ENCODE measurements around the gene LRTM2.

LRTM2 gene

DNA sequence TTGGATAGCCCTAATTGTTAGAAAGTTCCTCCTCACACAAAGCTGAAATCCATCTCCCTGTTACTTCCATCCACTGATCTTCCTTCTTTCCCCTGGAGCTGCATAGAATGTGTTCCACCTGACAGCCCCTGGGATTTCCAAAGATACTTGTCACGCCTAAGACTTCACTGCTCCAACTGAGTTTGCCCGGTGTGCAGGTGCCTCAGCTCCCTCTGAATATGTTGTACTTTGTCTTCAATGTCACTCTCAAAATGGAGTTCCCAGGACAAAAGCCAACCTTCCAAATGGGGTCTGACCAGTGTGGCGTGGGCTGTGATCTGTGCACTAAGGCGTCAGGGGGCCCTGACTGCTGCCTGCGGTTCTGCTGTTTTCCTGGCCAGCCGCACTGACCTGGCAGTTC is 55.2 kb downstream of the LRTM2 start:
- H3K9me3 ChIP-seq (ENCODE audit: severe bottlenecking), result no peaks in the 10 kb centered on the region
- no peak overlapping the region for H3K27ac ChIP-seq (ENCODE audit: poor library complexity, severe bottlenecking)
- ATAC-seq (ENCODE audit: low read depth) (no peak), DNase-seq (ENCODE audit: low spot score) (no peak)
- peaks cover 34% of the 10 kb centered on the region for H3K27me3 ChIP-seq (ENCODE audit: insufficient read depth, poor library complexity, severe bottlenecking)
- H3K4me3 ChIP-seq (ENCODE audit: severe bottlenecking), result no peak overlapping the region
- TF ChIP-seq, protein P1, sequence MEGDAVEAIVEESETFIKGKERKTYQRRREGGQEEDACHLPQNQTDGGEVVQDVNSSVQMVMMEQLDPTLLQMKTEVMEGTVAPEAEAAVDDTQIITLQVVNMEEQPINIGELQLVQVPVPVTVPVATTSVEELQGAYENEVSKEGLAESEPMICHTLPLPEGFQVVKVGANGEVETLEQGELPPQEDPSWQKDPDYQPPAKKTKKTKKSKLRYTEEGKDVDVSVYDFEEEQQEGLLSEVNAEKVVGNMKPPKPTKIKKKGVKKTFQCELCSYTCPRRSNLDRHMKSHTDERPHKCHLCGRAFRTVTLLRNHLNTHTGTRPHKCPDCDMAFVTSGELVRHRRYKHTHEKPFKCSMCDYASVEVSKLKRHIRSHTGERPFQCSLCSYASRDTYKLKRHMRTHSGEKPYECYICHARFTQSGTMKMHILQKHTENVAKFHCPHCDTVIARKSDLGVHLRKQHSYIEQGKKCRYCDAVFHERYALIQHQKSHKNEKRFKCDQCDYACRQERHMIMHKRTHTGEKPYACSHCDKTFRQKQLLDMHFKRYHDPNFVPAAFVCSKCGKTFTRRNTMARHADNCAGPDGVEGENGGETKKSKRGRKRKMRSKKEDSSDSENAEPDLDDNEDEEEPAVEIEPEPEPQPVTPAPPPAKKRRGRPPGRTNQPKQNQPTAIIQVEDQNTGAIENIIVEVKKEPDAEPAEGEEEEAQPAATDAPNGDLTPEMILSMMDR (IDR thresholded peaks at IDR 0.05; ENCODE audit: poor library complexity, severe bottlenecking), result no peak
- no peaks in the 10 kb centered on the region for H3K36me3 ChIP-seq (ENCODE audit: low read depth)
- H3K4me1 ChIP-seq (ENCODE audit: insufficient read depth, poor library complexity, severe bottlenecking), result no peaks in the 10 kb centered on the region

DNA sequence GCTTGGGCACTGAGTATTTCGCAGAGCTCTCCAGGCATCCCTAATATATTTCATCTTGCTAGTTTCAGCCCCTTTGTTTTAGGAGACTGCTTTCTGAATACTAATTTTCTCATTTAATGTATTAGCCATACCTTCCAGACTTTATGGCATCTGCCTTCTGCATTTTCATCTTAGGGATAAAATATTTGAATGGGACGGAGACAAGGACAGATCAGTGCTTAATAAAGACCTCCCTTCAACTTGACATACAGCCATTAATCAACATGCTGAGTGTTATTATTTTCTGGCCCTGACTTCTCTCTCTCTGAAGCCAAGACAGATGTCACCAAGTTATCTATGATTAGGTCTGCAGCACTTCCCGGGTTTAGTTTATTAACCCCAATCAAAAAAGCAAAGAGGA is 55.7 kb downstream of the LRTM2 start:
- TF ChIP-seq, protein P1 (IDR thresholded peaks at IDR 0.05; ENCODE audit: poor library complexity, severe bottlenecking), result no peak
- DNase-seq (ENCODE audit: low spot score), result no peak
- no peaks in the 10 kb centered on the region for H3K9me3 ChIP-seq (ENCODE audit: severe bottlenecking)
- H3K36me3 ChIP-seq (ENCODE audit: low read depth), result no peaks in the 10 kb centered on the region
- ATAC-seq (ENCODE audit: low read depth), result no peak
- no peak overlapping the region for H3K27ac ChIP-seq (ENCODE audit: poor library complexity, severe bottlenecking)
- H3K4me1 ChIP-seq (ENCODE audit: insufficient read depth, poor library complexity, severe bottlenecking), result no peaks in the 10 kb centered on the region
- peaks cover 39% of the 10 kb centered on the region for H3K27me3 ChIP-seq (ENCODE audit: insufficient read depth, poor library complexity, severe bottlenecking)
- H3K4me3 ChIP-seq (ENCODE audit: severe bottlenecking), result no peak overlapping the region

DNA sequence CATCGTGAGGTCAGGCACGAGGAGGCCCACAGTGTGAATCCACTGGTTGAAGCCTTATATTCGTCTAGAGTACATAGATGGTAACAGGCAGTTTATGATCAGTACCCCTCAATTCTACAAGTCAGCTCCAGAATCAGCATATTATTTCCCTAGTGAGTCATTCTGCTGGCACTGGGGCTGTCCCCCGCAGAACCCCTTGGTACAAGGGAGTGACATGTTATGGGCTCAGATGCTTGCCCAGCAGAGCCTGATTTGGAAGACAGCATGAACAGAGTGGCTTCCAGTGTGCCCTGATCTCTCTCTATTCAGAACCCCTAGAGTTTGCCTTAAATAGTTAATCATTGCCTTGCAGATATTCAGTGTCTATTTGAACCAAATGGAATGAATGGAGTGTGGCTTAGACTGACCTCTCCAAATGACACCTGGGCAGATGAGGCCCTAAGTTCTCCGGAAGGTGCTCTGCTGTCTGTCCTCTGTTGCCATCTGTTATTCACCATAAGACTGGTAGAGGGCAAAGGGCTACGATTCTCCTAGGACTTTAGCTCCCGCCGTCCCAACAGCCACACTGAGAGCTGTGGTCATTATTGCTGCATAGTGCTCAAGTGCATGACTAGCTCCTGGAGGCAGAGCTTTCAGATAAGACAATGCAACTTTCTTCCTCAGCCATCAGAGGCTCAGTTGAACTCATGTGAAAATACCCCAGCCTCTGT is 57.0 kb downstream of the LRTM2 start:
- Histone ChIP-seq H3K27ac (ENCODE audit: poor library complexity, severe bottlenecking) (no peak overlapping the region), H3K4me1 (ENCODE audit: insufficient read depth, poor library complexity, severe bottlenecking) (no peaks in the 10 kb centered on the region), H3K27me3 (ENCODE audit: insufficient read depth, poor library complexity, severe bottlenecking) (peaks cover 46% of the 10 kb centered on the region), H3K9me3 (ENCODE audit: severe bottlenecking) (no peaks in the 10 kb centered on the region), H3K4me3 (ENCODE audit: severe bottlenecking) (no peak overlapping the region), H3K36me3 (ENCODE audit: low read depth) (no peaks in the 10 kb centered on the region)
- TF ChIP-seq, protein P1 (IDR thresholded peaks at IDR 0.05; ENCODE audit: poor library complexity, severe bottlenecking), result no peak
- ATAC-seq (ENCODE audit: low read depth) (no peak), DNase-seq (ENCODE audit: low spot score) (no peak)

DNA sequence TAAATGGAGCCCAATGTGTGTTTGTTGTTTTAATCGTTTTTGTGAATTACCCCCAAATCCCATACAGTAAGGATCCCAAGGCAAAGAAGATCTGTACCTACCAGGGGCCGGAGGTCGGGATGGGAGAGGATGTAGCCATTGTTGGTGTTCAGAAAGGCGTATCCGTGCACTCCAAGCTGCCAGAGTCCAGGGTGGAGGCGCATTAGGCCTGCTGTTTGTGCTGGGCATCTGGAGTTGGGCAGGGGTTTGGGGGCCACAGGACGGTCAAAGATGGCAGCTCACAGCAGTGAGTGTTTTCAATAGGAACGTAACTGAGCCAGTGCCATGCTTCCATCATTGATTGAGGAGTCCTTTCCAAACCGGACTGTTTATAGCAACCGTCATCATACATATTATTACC is 57.8 kb downstream of the LRTM2 start:
- TF ChIP-seq, protein P1 (IDR thresholded peaks at IDR 0.05; ENCODE audit: poor library complexity, severe bottlenecking), result no peak
- no peak overlapping the region for H3K27ac ChIP-seq (ENCODE audit: poor library complexity, severe bottlenecking)

DNA sequence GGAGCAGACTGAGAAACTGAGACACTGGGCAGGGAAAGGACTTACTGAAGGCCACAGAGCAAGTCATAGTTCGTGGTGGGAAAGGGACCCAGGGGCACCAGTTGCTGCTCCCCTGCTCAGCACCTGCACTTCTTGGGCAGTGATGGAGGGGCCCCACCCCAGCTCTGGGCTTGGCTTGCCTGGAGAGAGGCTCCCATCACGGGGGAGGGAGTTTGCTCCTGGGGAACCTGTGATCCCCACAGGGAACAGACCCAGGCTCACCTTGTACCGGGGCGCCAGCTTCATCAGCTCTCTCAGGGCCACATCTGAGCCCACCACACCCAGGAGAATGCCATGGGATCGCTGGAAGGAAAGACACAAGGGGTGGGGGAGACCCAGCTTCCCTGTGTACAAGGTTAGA is 58.3 kb downstream of the LRTM2 start:
- H3K36me3 ChIP-seq (ENCODE audit: low read depth), result no peaks in the 10 kb centered on the region
- ATAC-seq (ENCODE audit: low read depth) (no peak), DNase-seq (ENCODE audit: low spot score) (no peak)
- H3K4me1 ChIP-seq (ENCODE audit: insufficient read depth, poor library complexity, severe bottlenecking), result no peaks in the 10 kb centered on the region
- H3K4me3 ChIP-seq (ENCODE audit: severe bottlenecking), result no peak overlapping the region
- TF ChIP-seq, protein P1 (IDR thresholded peaks at IDR 0.05; ENCODE audit: poor library complexity, severe bottlenecking), result no peak
- H3K27me3 ChIP-seq (ENCODE audit: insufficient read depth, poor library complexity, severe bottlenecking), result peaks cover 46% of the 10 kb centered on the region
- no peak overlapping the region for H3K27ac ChIP-seq (ENCODE audit: poor library complexity, severe bottlenecking)
- H3K9me3 ChIP-seq (ENCODE audit: severe bottlenecking), result no peaks in the 10 kb centered on the region

More for the DNA sequence above, 57.8 kb downstream of the LRTM2 start:
- ATAC-seq (ENCODE audit: low read depth), result no peak
- Histone ChIP-seq H3K27me3 (ENCODE audit: insufficient read depth, poor library complexity, severe bottlenecking) (peaks cover 46% of the 10 kb centered on the region), H3K4me1 (ENCODE audit: insufficient read depth, poor library complexity, severe bottlenecking) (no peaks in the 10 kb centered on the region), H3K36me3 (ENCODE audit: low read depth) (no peaks in the 10 kb centered on the region), H3K4me3 (ENCODE audit: severe bottlenecking) (no peak overlapping the region), H3K9me3 (ENCODE audit: severe bottlenecking) (no peaks in the 10 kb centered on the region)
- no peak for DNase-seq (ENCODE audit: low spot score)

Measured in RWPE2 (cell line).